22Rv1 (cell line): Measurements from ENCODE around the gene UFSP1.

ENCODE experiments used
- CTCF ChIP-seq: fragments of 450-650 bp; IDR thresholded peaks from 2 replicates; pipeline ENCODE4 v1.5.1; 2017; ENCODE audit warnings: mild to moderate bottlenecking
- ZFX ChIP-seq: fragments of 450-650 bp; IDR thresholded peaks from 2 replicates; pipeline ENCODE4 v1.6.1; 2017; ENCODE audit warnings: antibody characterized with exemption, borderline replicate concordance

GRCh38 chr7:100908512-100908911 lies 19.0 kb upstream of the UFSP1 start:
- TF ChIP-seq CTCF = no peak
- TF ChIP-seq ZFX = no peak
